Activated CD4-positive, alpha-beta T cell treated with anti-CD3 and anti-CD28 coated beads for 36 hours (primary cell): ENCODE results near the gene CYP11A1. TPM values are rescaled to one million over a fixed set of nuclear protein-coding genes. Genes with fewer than 3 reads are reported as not detected.

ENCODE experiments used
- ATAC-seq: fragments of 200-7000 bp; cut with Tn5 transposase; one replicate; pipeline ENCODE4 v1.10.0; 2021; ENCODE audit warnings: mild to moderate bottlenecking, moderate library complexity
- CTCF ChIA-PET: fragments of 350-600 bp; sonication (Branson Sonifier 250); formaldehyde crosslinking; loops from one replicate; lab custom pipeline; 2021; ENCODE audit warnings: antibody characterized with exemption; lab: Charles Lee
- POLR2A ChIA-PET: fragments of 350-600 bp; sonication (Branson Sonifier 250); formaldehyde crosslinking; loops from one replicate; lab custom pipeline; 2021; ENCODE audit warnings: antibody characterized with exemption, inconsistent platforms; lab: Charles Lee
- DNase-seq: peaks from one replicate; pipeline ENCODE4 v3.0.0-alpha.2; 2020
- H3K27ac Mint-ChIP-seq: one replicate; pipeline ENCODE4 v1.8.0; 2021; ENCODE audit warnings: mixed read lengths
- H3K27me3 Mint-ChIP-seq: one replicate; pipeline ENCODE4 v1.8.0; 2021; ENCODE audit warnings: mixed read lengths
- H3K36me3 Mint-ChIP-seq: one replicate; pipeline ENCODE4 v1.8.0; 2021; ENCODE audit warnings: low read depth, mixed read lengths
- H3K4me1 Mint-ChIP-seq: one replicate; pipeline ENCODE4 v1.8.0; 2021; ENCODE audit warnings: mixed read lengths
- H3K4me3 Mint-ChIP-seq: one replicate; pipeline ENCODE4 v1.8.0; 2021; ENCODE audit warnings: mild to moderate bottlenecking, moderate library complexity, mixed read lengths
- H3K9me3 Mint-ChIP-seq: one replicate; pipeline ENCODE4 v1.8.0; 2021; ENCODE audit warnings: low read depth, mixed read lengths
- intact Hi-C, 2 experiments: fragments of 100-400 bp; cut with DNase I in 1 of 2; cut with micrococcal nuclease in 1 of 2; formaldehyde crosslinking; loops; one replicate each; pipeline versions ENCODE4 v1.14.2 to v1.15.1; 2022 to 2024; cut with DNase I, micrococcal nuclease
- total RNA-seq, 2 experiments: library from RNA; stranded (reverse); gene quantifications; one replicate each; pipeline ENCODE4 v1.2.3, GENCODE V29; 2021

CYP11A1 gene
- total RNA-seq, 2 experiments from 2014 or later = not detected

GRCh38 chr15:74333093-74333492, 34.4 kb downstream of the CYP11A1 start:
- H3K27me3 Mint-ChIP-seq = no peaks in the 10 kb centered on the region
- H3K9me3 Mint-ChIP-seq = no peaks in the 10 kb centered on the region
- intact Hi-C loops = no loop called here
- no peak overlapping the region for H3K4me3 Mint-ChIP-seq
- peaks cover 3% of the 10 kb centered on the region for H3K4me1 Mint-ChIP-seq
- no peak overlapping the region for H3K27ac Mint-ChIP-seq
- POLR2A ChIA-PET = interaction anchor here (0.5 kb wide), 1 partner anchor 610 kb away, joined by 3 read pairs; no protein-coding TSS in a partner anchor
- CTCF ChIA-PET = no interaction called here
- no peak for DNase-seq
- no peak for ATAC-seq
- H3K36me3 Mint-ChIP-seq = no peaks in the 10 kb centered on the region

- DNase-seq = no peak
- Mint-ChIP-seq H3K9me3 (no peaks in the 10 kb centered on the region), H3K27ac (no peak overlapping the region), H3K4me1 (peaks cover 3% of the 10 kb centered on the region), H3K27me3 (no peaks in the 10 kb centered on the region), H3K36me3 (no peaks in the 10 kb centered on the region), H3K4me3 (no peak overlapping the region)
- ATAC-seq = no peak
- POLR2A ChIA-PET = interaction anchor here (0.5 kb wide), 1 partner anchor 610 kb away, joined by 3 read pairs; no protein-coding TSS in a partner anchor
- CTCF ChIA-PET = no interaction called here
- intact Hi-C loops = no loop called here
Measured at GRCh38 chr15:74332611-74333010, 34.8 kb downstream of the CYP11A1 start.

GRCh38 chr15:74332011-74332410, 35.4 kb downstream of the CYP11A1 start:
- Mint-ChIP-seq H3K27me3 (no peaks in the 10 kb centered on the region), H3K4me1 (peaks cover 3% of the 10 kb centered on the region), H3K9me3 (no peaks in the 10 kb centered on the region), H3K36me3 (no peaks in the 10 kb centered on the region), H3K27ac (no peak overlapping the region), H3K4me3 (no peak overlapping the region)
- intact Hi-C loops = no loop called here
- POLR2A ChIA-PET = no interaction called here
- DNase-seq = no peak
- ATAC-seq = no peak
- CTCF ChIA-PET = no interaction called here

GRCh38 chr15:74330861-74331408, 36.5 kb downstream of the CYP11A1 start:
- H3K4me1 Mint-ChIP-seq = peaks cover 3% of the 10 kb centered on the region
- ChIA-PET CTCF (no interaction called here), POLR2A (no interaction called here)
- DNase-seq (no peak), ATAC-seq (no peak)
- intact Hi-C loops = no loop called here
- no peak overlapping the region for H3K4me3 Mint-ChIP-seq
- H3K27ac Mint-ChIP-seq = no peak overlapping the region
- H3K27me3 Mint-ChIP-seq = no peaks in the 10 kb centered on the region
- H3K9me3 Mint-ChIP-seq = no peaks in the 10 kb centered on the region
- no peaks in the 10 kb centered on the region for H3K36me3 Mint-ChIP-seq

GRCh38 chr15:74328331-74329056, 39.0 kb downstream of the CYP11A1 start:
- DNase-seq (no peak), ATAC-seq (no peak)
- Mint-ChIP-seq H3K27ac (no peak overlapping the region), H3K4me1 (peaks cover 3% of the 10 kb centered on the region), H3K9me3 (no peaks in the 10 kb centered on the region), H3K4me3 (no peak overlapping the region), H3K27me3 (no peaks in the 10 kb centered on the region), H3K36me3 (no peaks in the 10 kb centered on the region)
- ChIA-PET CTCF (interaction anchor here (0.5 to 1.2 kb wide), 3 partner anchors 9 to 417 kb away, joined by 3 read pairs; no protein-coding TSS in a partner anchor), POLR2A (interaction anchor here (0.5 kb wide), 1 partner anchor 39 kb away, joined by 3 read pairs; no protein-coding TSS in a partner anchor)
- intact Hi-C loops = no loop called here

GRCh38 chr15:74327756-74328155, 39.7 kb downstream of the CYP11A1 start:
- Mint-ChIP-seq H3K4me3 (no peak overlapping the region), H3K27me3 (no peaks in the 10 kb centered on the region), H3K36me3 (no peaks in the 10 kb centered on the region), H3K4me1 (peaks cover 3% of the 10 kb centered on the region), H3K27ac (no peak overlapping the region), H3K9me3 (no peaks in the 10 kb centered on the region)
- CTCF ChIA-PET = interaction anchor here (0.5 to 1.2 kb wide), 2 partner anchors 274 to 418 kb away, joined by 3 read pairs; no protein-coding TSS in a partner anchor
- ATAC-seq (no peak), DNase-seq (no peak)
- POLR2A ChIA-PET = interaction anchor here (0.5 kb wide), 1 partner anchor 38 kb away, joined by 3 read pairs; no protein-coding TSS in a partner anchor
- intact Hi-C loops = no loop called here

GRCh38 chr15:74326746-74327145, 40.7 kb downstream of the CYP11A1 start:
- no peak overlapping the region for H3K27ac Mint-ChIP-seq
- no peaks in the 10 kb centered on the region for H3K27me3 Mint-ChIP-seq
- intact Hi-C loops = no loop called here
- POLR2A ChIA-PET = no interaction called here
- ATAC-seq = no peak
- CTCF ChIA-PET = no interaction called here
- no peak overlapping the region for H3K4me3 Mint-ChIP-seq
- H3K4me1 Mint-ChIP-seq = peaks cover 3% of the 10 kb centered on the region
- no peaks in the 10 kb centered on the region for H3K36me3 Mint-ChIP-seq
- no peaks in the 10 kb centered on the region for H3K9me3 Mint-ChIP-seq
- DNase-seq = no peak

- ChIA-PET CTCF (interaction anchor here (1.1 kb wide), 1 partner anchor 85 kb away, joined by 3 read pairs; no protein-coding TSS in a partner anchor), POLR2A (no interaction called here)
- H3K27ac Mint-ChIP-seq = no peak overlapping the region
Measured at GRCh38 chr15:74324714-74325113, 42.7 kb downstream of the CYP11A1 start.

GRCh38 chr15:74322558-74323180, 44.8 kb downstream of the CYP11A1 start:
- Mint-ChIP-seq H3K4me3 (no peak overlapping the region), H3K9me3 (no peaks in the 10 kb centered on the region), H3K27me3 (no peaks in the 10 kb centered on the region), H3K4me1 (peaks cover 2% of the 10 kb centered on the region), H3K36me3 (no peaks in the 10 kb centered on the region), H3K27ac (no peak overlapping the region)
- intact Hi-C loops = loop anchor here (1.0 kb wide), 2 partner anchors 195 to 349 kb away; no protein-coding TSS in a partner anchor
- POLR2A ChIA-PET = no interaction called here
- peak; percentile 80 for DNase-seq
- peak; percentile 87 for ATAC-seq
- CTCF ChIA-PET = interaction anchor here (0.5 to 2.4 kb wide), 20 partner anchors 12 to 981 kb away, joined by 3 to 17 read pairs (median 4); partner anchors contain the start of genes ISLR2 and PML

More at GRCh38 chr15:74324714-74325113, 42.7 kb downstream of the CYP11A1 start:
- H3K36me3 Mint-ChIP-seq = no peaks in the 10 kb centered on the region
- H3K4me1 Mint-ChIP-seq = peaks cover 5% of the 10 kb centered on the region
- H3K9me3 Mint-ChIP-seq = no peaks in the 10 kb centered on the region
- no peak overlapping the region for H3K4me3 Mint-ChIP-seq
- intact Hi-C loops = no loop called here
- no peaks in the 10 kb centered on the region for H3K27me3 Mint-ChIP-seq
- ATAC-seq (no peak), DNase-seq (no peak)

GRCh38 chr15:74320352-74321247, 46.8 kb downstream of the CYP11A1 start:
- intact Hi-C loops = no loop called here
- Mint-ChIP-seq H3K36me3 (no peaks in the 10 kb centered on the region), H3K27me3 (no peaks in the 10 kb centered on the region), H3K27ac (no peak overlapping the region), H3K4me1 (peaks cover 6% of the 10 kb centered on the region), H3K9me3 (no peaks in the 10 kb centered on the region), H3K4me3 (no peak overlapping the region)
- DNase-seq = peak; percentile 69
- CTCF ChIA-PET = interaction anchor here (0.6 to 2.7 kb wide), 16 partner anchors 9 to 348 kb away, joined by 3 to 12 read pairs (median 3); no protein-coding TSS in a partner anchor
- peak; percentile 35 for ATAC-seq
- POLR2A ChIA-PET = interaction anchor here (0.7 kb wide), 1 partner anchor 1921 kb away, joined by 3 read pairs; no protein-coding TSS in a partner anchor
